Smooth muscle cell of the brain vasculature (primary cell): ENCODE measurements around the gene PDCD6IP.
"Not testable (repeated sequence)": the region's sequence is repeated elsewhere in the genome, so short reads cannot be mapped to it uniquely, and the experiment has no call there.

Source experiments
- DNase-seq: peaks from one replicate; pipeline ENCODE4 v3.0.0-alpha.2; 2012; ENCODE audit warnings: low read depth, low spot score

The PDCD6IP gene

DNA sequence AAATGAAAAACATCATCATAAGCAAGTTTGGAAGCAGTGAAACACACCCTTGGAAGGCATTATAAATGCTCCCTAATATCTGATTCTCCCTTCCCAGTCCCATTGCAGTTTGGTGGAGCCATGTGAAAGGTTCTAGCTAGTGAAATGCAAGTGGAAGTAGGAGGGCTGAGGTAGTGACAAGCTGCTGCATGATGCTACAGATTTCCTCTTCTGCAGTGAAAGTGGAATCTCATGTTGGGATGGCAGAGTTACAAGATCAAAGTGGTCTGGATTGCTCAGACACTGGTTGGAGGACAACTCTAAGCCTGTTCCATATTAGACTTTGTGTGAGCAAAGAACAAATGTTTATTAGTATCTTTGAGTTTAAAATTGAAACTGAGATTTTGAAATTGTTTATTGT lies 3.3 kb upstream of the PDCD6IP start:
- DNase-seq = no peak

DNA sequence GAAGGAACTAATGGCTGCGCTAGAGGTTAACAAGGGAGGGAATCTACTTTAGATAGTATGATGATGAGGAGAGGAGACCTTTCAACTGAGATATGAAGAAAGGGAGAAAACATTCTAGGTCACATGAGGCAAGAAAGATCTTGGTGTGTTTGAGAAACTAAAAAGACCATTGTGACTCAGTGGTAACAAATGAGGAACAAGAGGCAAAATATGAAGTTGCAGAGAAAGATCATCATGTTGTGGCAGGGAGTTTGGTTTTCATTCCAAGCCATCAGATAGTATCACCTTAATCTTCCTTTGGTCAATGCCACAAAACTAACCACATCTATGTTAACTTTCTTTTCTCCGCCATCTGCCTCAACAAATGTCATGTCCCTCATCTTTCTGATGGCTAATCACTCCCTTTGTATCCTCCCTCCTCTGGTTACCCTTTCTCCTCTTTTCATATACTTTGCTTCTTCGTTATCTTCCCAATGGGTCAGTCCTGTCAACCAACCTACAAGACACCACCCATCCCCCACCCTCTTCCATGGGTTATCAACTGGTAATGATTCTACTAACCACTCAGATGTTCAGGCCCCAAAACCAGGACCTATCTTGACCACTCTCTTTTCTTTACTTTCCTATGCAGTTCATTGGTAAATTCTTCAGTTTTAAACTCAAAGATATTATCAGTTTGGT lies 2.4 kb upstream of the PDCD6IP start:
- DNase-seq = no peak

DNA sequence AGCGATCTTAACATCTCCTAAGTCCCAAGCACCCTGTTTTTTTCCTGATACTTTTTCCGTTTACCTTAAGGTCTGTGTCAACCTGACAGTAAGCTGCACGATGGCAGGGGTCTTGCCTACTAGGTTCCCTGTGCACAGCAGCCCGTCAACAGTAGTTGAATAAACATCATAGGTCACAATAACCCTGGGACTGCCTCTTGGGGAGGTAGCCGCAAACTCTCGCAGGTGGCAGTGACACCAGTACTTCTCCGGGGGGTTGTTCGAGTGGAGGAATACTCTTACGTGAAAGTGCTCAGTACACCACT lies 365 bp upstream of the PDCD6IP start:
- no peak for DNase-seq

DNA sequence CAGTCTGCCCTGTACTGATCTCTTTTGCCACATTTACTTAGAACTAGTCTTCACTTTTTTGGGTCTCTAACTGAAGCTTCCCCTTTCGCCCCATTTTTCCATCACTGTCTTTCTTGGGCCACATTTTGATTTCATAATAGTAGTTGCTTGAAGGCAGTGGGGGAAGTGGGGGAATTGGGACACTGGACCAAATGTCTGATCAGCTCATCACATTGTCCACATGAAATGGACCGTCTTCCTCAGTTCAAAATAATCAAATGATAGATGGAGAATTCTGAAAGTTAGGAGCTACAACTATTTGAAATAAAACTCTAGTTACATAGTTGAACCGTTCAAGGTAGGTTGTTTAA lies 747 bp downstream of the PDCD6IP start:
- DNase-seq = no peak

DNA sequence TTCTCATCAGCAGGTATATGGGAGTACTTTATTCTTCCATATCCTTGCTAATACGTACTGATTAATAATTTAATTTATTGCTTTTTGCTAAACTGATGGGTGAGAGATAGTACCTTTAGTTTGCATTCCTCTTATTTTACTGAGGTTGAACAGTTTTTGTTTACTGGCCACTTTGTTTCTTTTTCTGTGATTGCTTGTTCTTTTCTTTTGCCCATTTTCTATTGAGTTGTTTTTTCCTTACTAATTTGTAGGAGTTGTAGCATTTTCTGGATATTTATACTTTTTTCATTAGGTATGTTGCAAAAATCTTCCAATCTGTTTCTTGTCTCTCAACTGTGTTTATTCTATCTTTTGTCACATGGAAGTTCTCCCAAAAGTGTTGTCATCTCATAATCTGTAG lies 4.8 kb downstream of the PDCD6IP start:
- no peak for DNase-seq

DNA sequence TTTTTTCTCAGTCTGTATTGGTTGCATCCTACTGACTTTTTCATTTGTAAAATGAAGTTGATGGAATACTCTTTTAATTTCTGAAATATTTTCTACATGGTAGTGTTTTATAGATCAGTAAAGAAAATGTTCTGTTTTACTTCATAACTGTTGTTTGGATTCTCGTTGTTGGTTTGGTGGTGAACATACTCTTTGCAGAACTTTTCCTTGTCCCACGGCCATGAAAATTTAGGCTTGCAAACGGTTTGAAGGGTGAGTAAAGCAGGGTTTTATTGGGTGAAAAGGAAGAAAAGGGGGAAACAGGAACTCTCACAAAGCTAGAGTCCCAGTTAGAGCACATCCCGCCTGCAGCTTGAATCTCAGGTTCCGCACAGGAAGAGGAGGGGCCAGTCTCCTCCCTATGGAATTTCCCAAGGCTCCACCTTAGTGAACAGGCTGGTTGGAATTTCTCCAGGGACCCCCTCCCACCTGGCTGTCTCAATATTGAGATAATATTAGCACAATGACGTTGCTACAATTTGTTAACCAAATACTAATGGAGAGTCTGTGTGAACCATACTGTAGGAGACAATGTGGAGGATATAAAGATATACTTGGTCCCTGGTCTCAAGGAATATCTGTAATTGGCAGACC lies 5.6 kb downstream of the PDCD6IP start:
- DNase-seq = no peak

DNA sequence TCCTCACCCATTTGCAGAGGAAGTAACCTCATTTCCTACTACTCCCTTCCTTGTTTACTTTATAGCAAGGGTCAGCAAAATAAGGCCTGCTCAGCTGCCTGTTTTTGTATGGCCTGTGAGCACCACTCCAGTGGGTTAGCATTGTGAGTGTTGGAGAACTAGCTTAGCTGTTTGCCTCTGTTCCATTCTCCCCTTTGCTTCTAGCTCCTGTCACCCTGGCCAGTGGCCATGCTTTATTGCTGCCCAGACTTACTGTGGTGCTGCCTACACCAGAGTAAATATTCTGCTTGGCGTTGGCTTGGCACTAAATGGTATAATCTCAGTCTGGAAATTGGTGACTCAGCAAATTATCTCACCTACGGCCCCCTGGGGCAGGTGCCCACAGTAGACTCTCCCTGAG lies 8.8 kb downstream of the PDCD6IP start:
- DNase-seq = no peak

DNA sequence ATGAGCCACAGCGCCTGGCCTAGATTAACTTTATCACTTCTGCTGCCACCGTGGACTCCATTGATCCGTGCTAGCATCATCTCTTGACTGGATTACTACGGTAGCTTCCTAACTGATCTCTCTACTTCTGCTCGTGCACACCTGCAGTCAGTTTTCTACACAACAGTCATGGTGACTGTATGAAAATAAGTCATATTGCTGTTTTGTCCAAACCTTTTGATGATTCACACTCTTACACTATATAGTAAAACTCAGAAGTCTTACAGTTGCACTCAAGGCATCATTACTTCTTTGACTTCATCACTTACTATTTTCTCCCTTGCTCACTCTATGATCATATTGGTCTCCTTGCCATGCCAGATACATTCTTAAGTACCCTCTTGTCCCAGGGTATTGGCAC lies 10.1 kb downstream of the PDCD6IP start:
- DNase-seq = no peak

DNA sequence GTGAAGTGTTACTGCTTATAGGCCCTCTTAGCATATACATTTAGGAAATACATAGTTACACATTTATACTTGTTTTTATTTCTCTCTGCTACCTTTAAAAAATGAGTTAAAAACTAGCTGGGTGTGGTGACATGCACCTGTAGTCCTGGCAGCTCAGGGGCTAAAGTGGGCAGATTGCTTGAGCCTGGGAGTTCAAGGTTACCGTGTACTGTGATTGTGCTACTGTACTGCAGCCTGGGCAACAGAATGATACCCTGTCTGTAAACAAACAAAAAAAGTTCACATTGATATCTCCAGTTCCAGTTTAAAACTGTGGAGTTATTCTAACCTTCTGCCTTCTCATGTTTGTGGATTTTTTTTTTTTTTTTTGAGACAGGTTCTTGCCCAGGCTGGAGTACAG lies 12.1 kb downstream of the PDCD6IP start:
- no peak for DNase-seq

DNA sequence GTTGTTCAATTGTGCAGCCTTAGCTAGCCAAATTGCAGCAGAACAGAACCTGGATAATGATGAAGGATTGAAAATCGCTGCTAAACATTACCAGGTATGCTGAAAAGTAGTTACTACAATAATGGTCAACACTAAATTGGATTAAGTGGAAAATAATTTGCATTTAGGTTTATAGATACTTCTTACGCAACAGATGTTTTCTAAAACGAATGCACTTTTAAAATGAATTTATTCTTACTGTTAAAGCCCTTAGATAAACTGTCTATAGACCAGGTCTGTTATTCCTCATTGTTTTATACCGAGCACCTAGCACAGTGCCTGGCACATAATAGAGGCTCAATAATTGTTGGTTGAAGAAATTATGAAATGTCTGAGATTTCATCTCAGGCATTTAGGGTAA lies 23.6 kb downstream of the PDCD6IP start:
- no peak for DNase-seq

DNA sequence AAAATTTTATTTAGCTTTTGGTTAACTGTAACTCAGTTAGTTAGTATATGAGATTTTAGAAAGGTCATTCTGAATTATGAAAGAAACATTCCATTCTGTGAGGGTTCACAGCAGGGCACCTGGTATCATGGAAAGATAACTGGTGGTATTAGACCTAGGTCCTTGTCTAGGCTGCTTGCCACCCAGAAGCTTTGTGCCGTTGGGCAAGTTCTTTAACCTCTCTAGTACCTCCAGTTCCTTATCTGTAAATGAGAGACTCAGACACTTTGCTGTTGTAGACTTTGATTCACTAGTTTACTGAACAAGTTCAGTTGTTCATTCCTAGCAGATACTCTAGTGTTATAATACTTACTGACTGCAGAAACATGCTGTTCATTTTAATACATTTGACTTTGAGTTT lies 25.4 kb downstream of the PDCD6IP start:
- no peak for DNase-seq

DNA sequence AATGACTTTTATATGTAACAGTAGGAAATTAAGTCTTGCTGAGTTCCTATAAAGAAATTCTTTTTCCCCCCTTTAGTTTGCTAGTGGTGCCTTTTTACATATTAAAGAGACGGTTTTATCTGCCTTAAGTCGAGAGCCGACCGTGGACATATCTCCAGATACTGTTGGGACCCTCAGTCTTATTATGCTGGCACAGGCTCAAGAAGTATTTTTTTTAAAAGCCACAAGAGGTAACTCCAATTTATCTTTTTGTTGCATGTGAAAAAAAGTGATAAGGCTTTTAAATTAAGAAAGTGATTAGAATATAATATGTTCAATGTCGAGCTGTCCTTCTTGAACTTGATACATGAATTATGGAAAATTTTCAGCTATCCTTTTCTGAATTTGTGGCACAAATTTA lies 26.7 kb downstream of the PDCD6IP start:
- no peak for DNase-seq

DNA sequence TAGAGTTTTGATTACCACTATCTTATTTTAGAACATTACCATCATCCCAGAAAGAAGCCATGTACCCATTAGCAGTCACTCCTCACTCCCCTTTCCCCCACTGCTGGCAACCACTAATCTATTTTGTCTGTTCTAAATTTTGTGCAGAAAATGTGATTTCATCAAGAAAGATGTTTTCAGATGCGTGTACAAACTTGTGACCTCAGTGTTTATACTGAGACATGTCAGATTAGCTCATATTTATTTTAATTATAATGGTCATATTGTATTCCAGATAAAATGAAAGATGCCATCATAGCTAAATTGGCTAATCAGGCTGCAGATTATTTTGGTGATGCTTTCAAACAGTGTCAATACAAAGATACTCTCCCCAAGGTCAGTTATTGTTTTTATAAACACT lies 27.8 kb downstream of the PDCD6IP start:
- DNase-seq = no peak

DNA sequence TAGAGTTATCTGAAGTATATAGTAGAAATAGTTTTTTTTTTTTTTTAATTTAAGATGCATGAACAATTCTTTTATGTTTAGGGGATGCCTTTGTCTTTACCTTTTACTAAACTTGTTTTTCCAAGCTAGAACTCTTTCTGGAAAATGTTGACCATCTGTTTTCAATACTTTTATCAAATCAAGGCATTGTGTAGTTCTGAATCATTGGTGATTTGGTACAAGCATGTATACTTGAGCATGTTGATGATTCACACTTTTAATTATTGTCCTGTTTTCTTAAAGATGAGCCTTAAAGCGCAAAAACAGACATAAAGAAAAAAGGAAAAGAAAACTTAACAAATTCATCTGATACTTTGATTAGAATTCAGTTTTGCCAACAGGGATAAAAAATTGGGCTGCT lies 28.3 kb downstream of the PDCD6IP start:
- no peak for DNase-seq

DNA sequence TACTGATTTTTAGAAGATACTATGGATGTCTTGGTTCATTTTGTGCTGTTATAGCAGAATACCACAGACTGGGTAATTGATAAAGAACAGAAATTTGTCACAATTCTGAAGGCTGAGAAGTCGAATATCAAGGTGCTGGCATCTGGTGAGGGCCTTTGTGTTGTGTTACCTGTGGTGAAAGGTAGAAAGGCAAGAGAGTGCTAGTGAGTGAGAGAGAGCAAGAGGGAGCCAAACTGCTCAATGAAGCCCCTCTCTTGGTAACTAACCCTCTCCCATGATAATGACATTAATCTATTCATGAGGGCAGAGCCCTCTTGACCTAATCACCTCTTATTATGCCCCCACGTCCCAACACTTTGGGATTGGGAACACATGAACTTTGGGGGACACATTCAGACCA lies 31.3 kb downstream of the PDCD6IP start:
- DNase-seq = no peak

DNA sequence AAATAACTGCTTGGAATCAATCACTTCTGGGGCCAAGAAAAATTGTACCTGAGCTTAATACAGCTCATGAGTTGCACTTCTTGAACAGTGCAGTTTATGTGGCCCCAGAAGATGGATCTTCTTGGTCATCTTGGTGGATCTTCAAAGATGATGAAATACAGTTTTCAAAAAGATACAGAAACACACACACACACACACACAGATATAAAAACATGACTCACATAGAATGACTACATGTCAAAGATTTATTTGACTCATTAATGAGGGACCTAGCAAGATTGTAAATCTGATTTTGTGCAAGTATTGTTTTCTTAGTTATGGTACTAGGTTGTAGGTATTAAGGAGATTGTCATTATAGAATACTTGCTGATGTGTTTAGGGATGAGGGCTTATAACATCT lies 32.6 kb downstream of the PDCD6IP start:
- DNase-seq = no peak

DNA sequence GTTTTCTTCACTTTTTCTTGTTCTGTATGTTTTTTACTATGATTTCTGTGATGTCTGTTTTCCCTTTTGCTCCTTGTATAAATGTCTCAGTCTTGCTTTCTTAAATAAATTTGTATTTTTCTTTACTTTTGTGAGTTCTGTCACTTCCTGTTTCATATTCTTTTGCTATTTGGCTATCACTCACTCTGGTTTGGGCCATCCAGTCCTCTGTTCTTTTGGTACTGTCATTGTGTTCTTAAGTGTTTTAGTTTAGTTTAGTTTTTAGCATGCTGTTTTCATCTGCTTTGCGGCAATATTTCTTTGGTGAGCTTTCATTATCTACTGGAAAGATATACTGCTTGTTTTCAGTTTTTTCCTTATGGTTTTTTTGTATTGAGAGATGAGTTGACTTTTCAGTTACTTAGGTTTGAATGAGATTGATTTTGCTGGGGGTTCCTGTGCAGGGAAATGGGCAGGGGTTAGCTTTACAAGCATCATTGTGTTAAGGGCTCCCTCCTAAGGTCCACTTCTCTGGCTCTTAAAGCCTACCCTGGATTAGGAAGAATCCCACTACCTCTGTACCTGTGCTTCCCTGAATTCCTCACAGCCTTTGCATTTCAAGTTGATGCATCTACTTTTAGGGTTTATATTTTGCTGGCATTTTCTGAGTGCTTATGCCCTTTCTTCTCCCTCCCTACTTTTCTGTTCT lies 35.1 kb downstream of the PDCD6IP start:
- no peak for DNase-seq

DNA sequence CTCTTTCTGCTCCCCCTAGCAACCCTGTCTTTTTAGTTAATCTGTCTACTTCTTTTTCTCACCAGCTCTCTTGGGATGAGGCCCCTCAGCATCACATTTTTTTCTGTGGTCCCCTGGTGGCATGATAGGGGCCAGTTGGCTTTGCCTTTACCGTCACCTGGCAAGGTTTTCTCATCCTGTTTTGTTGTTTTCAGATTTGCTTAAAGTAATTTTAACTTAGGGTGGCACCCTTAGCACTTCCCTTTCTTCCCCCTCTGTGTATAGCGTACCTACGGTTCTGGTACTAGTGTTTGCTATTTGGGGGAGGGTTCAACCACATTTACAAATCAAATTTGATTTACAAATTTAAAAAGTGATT lies 35.6 kb downstream of the PDCD6IP start:
- no peak for DNase-seq

DNA sequence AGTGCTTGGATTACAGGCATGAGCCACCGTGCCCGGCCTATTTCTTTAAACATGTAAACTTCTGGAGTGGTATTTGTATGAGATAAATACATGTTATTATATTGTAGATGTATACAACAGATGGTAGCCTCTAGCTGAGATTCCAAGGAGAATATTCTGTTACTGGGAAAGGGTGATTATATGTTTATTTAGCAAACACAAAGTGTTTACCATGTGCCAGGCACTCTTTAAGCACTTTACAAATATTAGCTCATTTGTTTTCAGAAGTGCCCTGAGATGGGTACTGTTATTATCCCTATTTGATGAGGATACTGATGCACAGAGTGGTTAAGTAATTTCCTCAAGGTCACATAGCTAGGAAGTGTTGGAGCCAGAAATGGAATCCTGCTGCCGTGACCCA lies 38.8 kb downstream of the PDCD6IP start:
- DNase-seq = not testable (repeated sequence)

DNA sequence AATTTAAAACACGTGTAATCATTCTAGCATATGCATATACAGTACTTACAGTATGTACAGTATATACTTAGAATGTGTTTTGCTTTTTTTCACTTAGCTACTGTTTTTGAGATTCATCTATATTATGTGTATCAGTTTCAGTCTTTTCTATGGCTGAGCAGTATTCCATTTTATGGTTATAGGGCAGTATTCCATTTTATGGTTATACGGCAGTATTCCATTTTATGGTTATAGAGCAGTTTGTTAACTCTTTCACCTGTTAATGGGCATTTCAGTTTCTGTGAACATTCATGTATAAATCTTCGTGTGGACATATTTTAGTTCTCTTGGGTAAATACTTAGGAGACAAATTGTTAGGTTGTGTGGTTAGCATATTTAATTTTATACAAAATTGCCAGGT lies 40.9 kb downstream of the PDCD6IP start:
- no peak for DNase-seq

DNA sequence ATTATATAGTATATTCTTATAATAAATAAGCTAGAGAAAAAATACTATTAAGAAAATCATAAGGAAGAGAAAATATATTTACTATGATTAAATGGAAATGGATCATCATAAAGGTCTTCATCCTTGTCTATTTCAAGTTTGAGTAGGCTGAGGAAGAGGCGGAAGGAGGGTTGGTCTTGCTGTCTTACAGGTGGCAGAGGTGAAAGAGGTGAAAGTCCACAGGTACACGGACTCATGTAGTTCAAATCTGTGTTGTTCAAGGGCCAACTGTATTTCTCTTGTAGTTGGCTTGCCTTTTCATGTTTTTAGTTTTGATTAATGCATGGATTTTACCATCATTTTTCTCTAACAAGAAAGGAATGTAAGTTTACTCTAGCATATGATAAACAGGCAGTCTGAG lies 41.7 kb downstream of the PDCD6IP start:
- no peak for DNase-seq

DNA sequence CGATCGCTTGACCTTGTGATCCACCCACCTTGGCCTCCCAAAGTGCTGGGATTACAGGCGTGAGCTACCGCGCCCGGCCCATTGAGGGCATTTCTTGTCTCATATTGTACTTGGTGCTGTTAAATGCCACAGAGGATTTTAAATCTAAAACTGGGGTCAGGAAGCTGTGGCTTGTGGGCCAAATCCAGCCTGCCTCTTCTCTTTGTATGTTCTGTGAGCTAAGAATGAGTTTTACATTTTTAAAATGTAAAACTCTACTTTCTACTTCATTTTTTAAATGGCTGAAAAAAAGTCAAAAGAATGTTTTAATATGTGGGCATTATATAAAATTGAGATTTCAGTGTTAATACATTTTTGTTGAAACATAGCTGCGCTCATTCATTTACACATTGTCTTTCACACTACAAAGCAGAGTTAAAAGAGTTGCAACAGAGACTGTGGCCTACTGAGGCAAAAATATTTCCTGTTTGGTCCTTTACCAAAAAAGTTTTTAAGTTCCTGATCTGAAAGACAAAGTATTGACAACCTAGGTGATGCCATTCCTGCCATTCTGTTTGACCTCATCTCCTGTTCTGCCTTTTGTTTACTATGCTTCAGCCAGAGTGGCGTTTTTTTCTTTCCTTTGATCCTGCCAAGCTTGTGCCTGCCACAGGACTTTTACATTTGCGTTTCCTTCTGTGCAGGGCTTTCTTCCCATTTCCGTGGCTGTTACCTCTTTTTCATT lies 50.4 kb downstream of the PDCD6IP start:
- DNase-seq = no peak

DNA sequence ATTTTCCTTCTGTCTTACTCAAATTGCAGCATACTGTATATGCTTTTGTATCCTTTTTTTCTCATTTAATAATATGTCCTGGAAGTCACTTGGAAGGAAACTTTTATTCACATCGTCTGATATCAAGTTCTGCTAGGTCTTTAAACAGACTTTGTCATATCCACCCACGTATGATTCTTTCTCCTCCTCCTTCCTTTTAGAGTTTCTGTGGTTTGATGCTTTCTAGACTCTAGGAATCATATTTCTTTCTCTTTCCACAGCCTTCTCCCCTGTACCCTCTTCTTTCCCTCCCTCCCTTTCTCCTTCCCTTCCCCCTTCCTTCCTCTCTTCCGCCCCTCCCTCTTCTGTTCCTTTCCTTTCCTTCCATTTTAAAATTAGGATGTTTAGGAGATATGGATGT lies 52.2 kb downstream of the PDCD6IP start:
- not testable (repeated sequence) for DNase-seq
